H9 (cell line): ENCODE results near the gene DPP6. TPM values are rescaled to one million over a fixed set of nuclear protein-coding genes. Genes with fewer than 3 reads are reported as not detected.

Experiments used
- DNase-seq: peaks from one replicate; pipeline ENCODE4 v3.0.0-alpha.2; 2017
- H2AFZ ChIP-seq: one replicate; pipeline ENCODE4 v1.6.1; 2013; ENCODE audit warnings: mild to moderate bottlenecking, low read length, control low read depth, moderate library complexity
- H2AK5ac ChIP-seq: 2 replicates; pipeline ENCODE4 v1.6.1; 2013; ENCODE audit warnings: low read length, control low read depth, mixed read lengths; ENCODE audit not compliant: insufficient read length
- H2BK120ac ChIP-seq: one replicate; pipeline ENCODE4 v1.6.1; 2013; ENCODE audit warnings: low read depth, mild to moderate bottlenecking, low read length, control low read depth, inconsistent platforms; ENCODE audit not compliant: poor library complexity, severe bottlenecking
- H2BK12ac ChIP-seq: 2 replicates; pipeline ENCODE4 v1.6.1; 2013; ENCODE audit warnings: low read length, control low read depth, mixed read lengths, low read depth; ENCODE audit not compliant: insufficient read length
- H2BK15ac ChIP-seq: 2 replicates; pipeline ENCODE4 v1.6.1; 2013; ENCODE audit warnings: low read depth, low read length, control low read depth
- H2BK20ac ChIP-seq: one replicate; pipeline ENCODE4 v1.6.1; 2013; ENCODE audit warnings: low read depth, mild to moderate bottlenecking, low read length, control low read depth, inconsistent platforms; ENCODE audit not compliant: poor library complexity, severe bottlenecking
- H2BK5ac ChIP-seq: 2 replicates; pipeline ENCODE4 v1.6.1; 2013; ENCODE audit warnings: low read length, control low read depth, mixed read lengths; ENCODE audit not compliant: insufficient read length
- H3K14ac ChIP-seq: 2 replicates; pipeline ENCODE4 v1.6.1; 2013; ENCODE audit warnings: low read length, control low read depth; ENCODE audit not compliant: insufficient read depth
- H3K18ac ChIP-seq: 2 replicates; pipeline ENCODE4 v1.6.1; 2013; ENCODE audit warnings: low read depth, mild to moderate bottlenecking, mixed read lengths, low read length, control low read depth; ENCODE audit not compliant: insufficient read length
- H3K23ac ChIP-seq: 2 replicates; pipeline ENCODE4 v1.6.1; 2013; ENCODE audit warnings: low read length, control low read depth, mixed read lengths, low read depth; ENCODE audit not compliant: insufficient read length
- H3K23me2 ChIP-seq: 2 replicates; pipeline ENCODE4 v1.6.1; 2013; ENCODE audit warnings: low read depth, mild to moderate bottlenecking, mixed read lengths, low read length, control low read depth; ENCODE audit not compliant: insufficient read length, poor library complexity, severe bottlenecking
- H3K27ac ChIP-seq: 2 replicates; pipeline ENCODE4 v1.5.1; 2013; ENCODE audit warnings: low read length, control low read depth, mixed read lengths, low read depth; ENCODE audit not compliant: insufficient read length
- H3K27me3 ChIP-seq: 2 replicates; pipeline ENCODE4 v1.6.1; 2013; ENCODE audit warnings: low read length, control low read depth, inconsistent platforms; ENCODE audit not compliant: insufficient read depth
- H3K4ac ChIP-seq: 2 replicates; pipeline ENCODE4 v1.6.1; 2013; ENCODE audit warnings: low read depth, mild to moderate bottlenecking, control low read depth, inconsistent platforms, low read length, moderate library complexity
- H3K4me1 ChIP-seq: 2 replicates; pipeline ENCODE4 v1.6.1; 2013; ENCODE audit warnings: low read length, control low read depth, inconsistent platforms; ENCODE audit not compliant: insufficient read depth
- H3K4me2 ChIP-seq: 2 replicates; pipeline ENCODE4 v1.6.1; 2013; ENCODE audit warnings: low read length, control low read depth, mixed read lengths; ENCODE audit not compliant: insufficient read length, insufficient read depth
- H3K56ac ChIP-seq: 2 replicates; pipeline ENCODE4 v1.6.1; 2013; ENCODE audit warnings: low read depth, mild to moderate bottlenecking, mixed read lengths, low read length, control low read depth; ENCODE audit not compliant: insufficient read length
- H3K79me1 ChIP-seq: 2 replicates; pipeline ENCODE4 v1.6.1; 2013; ENCODE audit warnings: low read depth, mild to moderate bottlenecking, moderate library complexity, low read length, control low read depth, inconsistent platforms; ENCODE audit not compliant: insufficient read depth, poor library complexity, severe bottlenecking
- H3K79me2 ChIP-seq: 2 replicates; pipeline ENCODE4 v1.6.1; 2013; ENCODE audit warnings: low read length, control low read depth, inconsistent platforms; ENCODE audit not compliant: insufficient read depth
- H3K9ac ChIP-seq: 2 replicates; pipeline ENCODE4 v1.6.1; 2013; ENCODE audit warnings: low read length, control low read depth, mixed read lengths; ENCODE audit not compliant: insufficient read length; ENCODE audit errors: extremely low read depth
- H3K9me3 ChIP-seq: one replicate; pipeline ENCODE4 v1.6.1; 2013; ENCODE audit warnings: low read depth, low read length, inconsistent platforms; ENCODE audit not compliant: control insufficient read depth
- H3T11ph ChIP-seq: one replicate; pipeline ENCODE4 v1.6.1; 2013; ENCODE audit warnings: mild to moderate bottlenecking, low read length, control low read depth, inconsistent platforms
- H4K20me1 ChIP-seq: one replicate; pipeline ENCODE4 v1.6.1; 2013; ENCODE audit not compliant: control insufficient read depth, insufficient read length, insufficient read depth
- H4K5ac ChIP-seq: 2 replicates; pipeline ENCODE4 v1.6.1; 2013; ENCODE audit warnings: low read depth, mild to moderate bottlenecking, mixed read lengths, low read length, control low read depth; ENCODE audit not compliant: insufficient read length
- H4K8ac ChIP-seq: replicated peaks from 2 replicates; pipeline ENCODE4 v1.6.1; 2013; ENCODE audit warnings: low read length, control low read depth, mixed read lengths, low read depth; ENCODE audit not compliant: insufficient read length
- H4K91ac ChIP-seq: 2 replicates; pipeline ENCODE4 v1.6.1; 2013; ENCODE audit warnings: low read depth, mild to moderate bottlenecking, moderate library complexity, mixed read lengths, low read length, control low read depth; ENCODE audit not compliant: insufficient read length
- H3K27ac Mint-ChIP-seq, 3 experiments: 2 replicates in 2 of 3; 3 replicates in 1 of 3; pipeline ENCODE4 v1.8.0; 2020 to 2021; ENCODE audit warnings: mixed read lengths in 3 of 3, mild to moderate bottlenecking in 1 of 3, moderate library complexity in 1 of 3
- H3K27me3 Mint-ChIP-seq: 2 replicates; pipeline ENCODE4 v1.8.0; 2021; ENCODE audit warnings: low read depth, mild to moderate bottlenecking, moderate library complexity, mixed read lengths
- H3K36me3 Mint-ChIP-seq, 3 experiments: 2 replicates in 2 of 3; 3 replicates in 1 of 3; pipeline ENCODE4 v1.8.0; 2020 to 2021; ENCODE audit warnings: low read depth in 3 of 3, mixed read lengths in 3 of 3; ENCODE audit not compliant: insufficient read depth in 1 of 3
- H3K4me1 Mint-ChIP-seq, 2 experiments: 2 replicates each; pipeline ENCODE4 v1.8.0; 2020; ENCODE audit warnings: mixed read lengths in 2 of 2
- H3K4me3 Mint-ChIP-seq, 2 experiments: 2 replicates in 1 of 2; 3 replicates in 1 of 2; pipeline ENCODE4 v1.8.0; 2020 to 2021; ENCODE audit warnings: mild to moderate bottlenecking in 2 of 2, mixed read lengths in 2 of 2, moderate library complexity in 1 of 2
- H3K9me3 Mint-ChIP-seq, 2 experiments: 2 replicates in 1 of 2; 3 replicates in 1 of 2; pipeline ENCODE4 v1.8.0; 2020; ENCODE audit warnings: mild to moderate bottlenecking in 2 of 2, mixed read lengths in 2 of 2, moderate library complexity in 1 of 2
- WGBS: extraction: QIAGEN DNeasy Blood & Tissue Kit; methylation state at CpG from one replicate; pipeline ENCODE4 v1.1.7; 2013; ENCODE audit warnings: missing lambda C conversion rate, low lambda C conversion rate, mixed read lengths; ENCODE audit not compliant: insufficient read length; ENCODE audit errors: extremely low coverage; 5-methylcytosine and 5-hydroxymethylcytosine counted together
- total RNA-seq: library from RNA; stranded (reverse); gene quantifications from 2 replicates; pipeline ENCODE4 v1.2.1, GENCODE V29; 2021
- TF ChIP-seq, protein P1 (sequence below): fragments of 200-600 bp; sonication (generic); conservative IDR thresholded peaks from 3 replicates; pipeline ENCODE4 v1.8.0; 2021; ENCODE audit warnings: antibody characterized with exemption, mild to moderate bottlenecking

Gene DPP6
- total RNA-seq, 1 experiment from 2014 or later = 4.5 TPM

DNA sequence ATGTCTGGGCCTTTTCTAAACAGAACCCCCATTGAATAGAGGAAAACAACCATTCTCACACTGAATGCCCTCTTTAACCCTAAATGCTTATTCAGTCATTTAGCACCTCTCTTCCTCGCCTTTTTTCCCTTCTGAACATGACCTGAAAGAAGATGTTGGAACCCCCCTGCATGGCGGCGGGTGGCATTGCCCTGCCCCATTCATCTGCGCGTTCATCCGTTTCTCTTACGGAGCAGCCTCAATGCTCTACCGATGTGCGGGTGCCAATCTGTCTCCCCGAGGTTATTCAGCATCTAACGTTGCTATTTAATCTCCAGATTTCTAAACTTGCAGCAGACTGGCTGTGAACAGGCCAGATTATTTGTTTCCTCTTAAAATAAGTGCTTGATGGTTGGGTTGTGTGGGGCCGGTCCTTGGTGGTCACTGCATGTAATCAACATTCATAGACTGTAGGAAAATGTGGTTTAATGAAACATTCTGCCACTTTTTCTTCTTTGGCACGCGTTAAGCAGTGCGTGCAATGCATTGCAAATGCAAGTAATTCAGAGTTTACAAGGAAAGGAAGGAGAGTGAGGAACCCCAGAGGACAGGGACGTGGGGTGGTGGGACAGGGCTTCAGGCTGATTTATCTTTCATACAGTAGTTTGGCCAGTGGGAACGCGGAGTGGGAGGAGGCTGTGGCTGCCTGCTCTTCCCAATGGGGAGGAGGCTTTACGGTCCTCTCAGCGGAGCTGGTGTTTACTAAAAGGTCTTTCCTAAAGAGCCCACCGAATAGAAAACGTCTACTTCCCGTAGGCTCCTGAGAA, 286.7 kb downstream of the DPP6 start:
- Histone ChIP-seq H4K8ac (no peak overlapping the region), H3K14ac (no peak overlapping the region; the same call in 1 of the 2 replicates), H3K79me1 (no peaks in the 10 kb centered on the region), H2BK12ac (no peak overlapping the region), H2BK15ac (no peak overlapping the region), H2BK120ac (no peak overlapping the region), H3K18ac (no peak overlapping the region), H3K79me2 (no peaks in the 10 kb centered on the region), H2BK5ac (no peak overlapping the region), H3K23me2 (no peaks in the 10 kb centered on the region), H3K23ac (no peak overlapping the region), H4K5ac (no peak overlapping the region), H2BK20ac (no peak overlapping the region), H2AFZ (no peak overlapping the region), H3K4me2 (no peak overlapping the region), H3K9ac (no peak overlapping the region), H3K27me3 (no peaks in the 10 kb centered on the region), H4K20me1 (no peaks in the 10 kb centered on the region), H3K4ac (no peak overlapping the region), H4K91ac (no peak overlapping the region), H3T11ph (no peak overlapping the region), H2AK5ac (no peak overlapping the region), H3K56ac (no peak overlapping the region), H3K4me1 (peaks cover 7% of the 10 kb centered on the region; the same call in 1 of the 2 replicates), H3K9me3 (no peaks in the 10 kb centered on the region), H3K27ac (no peak overlapping the region)
- H3K27me3 Mint-ChIP-seq = no peaks in the 10 kb centered on the region
- no peak for DNase-seq
- no peaks in the 10 kb centered on the region; a peak in 1 of 7 replicates for H3K36me3 Mint-ChIP-seq
- peak overlapping the region in 2 of 3 experiments; percentile 52 to 53; a peak in 1 of 7 replicates for H3K27ac Mint-ChIP-seq
- H3K9me3 Mint-ChIP-seq = no peaks in the 10 kb centered on the region
- H3K4me1 Mint-ChIP-seq = peaks cover 18 to 22% of the 10 kb centered on the region in 2 experiments
- H3K4me3 Mint-ChIP-seq = no peak overlapping the region
- TF ChIP-seq, protein P1, sequence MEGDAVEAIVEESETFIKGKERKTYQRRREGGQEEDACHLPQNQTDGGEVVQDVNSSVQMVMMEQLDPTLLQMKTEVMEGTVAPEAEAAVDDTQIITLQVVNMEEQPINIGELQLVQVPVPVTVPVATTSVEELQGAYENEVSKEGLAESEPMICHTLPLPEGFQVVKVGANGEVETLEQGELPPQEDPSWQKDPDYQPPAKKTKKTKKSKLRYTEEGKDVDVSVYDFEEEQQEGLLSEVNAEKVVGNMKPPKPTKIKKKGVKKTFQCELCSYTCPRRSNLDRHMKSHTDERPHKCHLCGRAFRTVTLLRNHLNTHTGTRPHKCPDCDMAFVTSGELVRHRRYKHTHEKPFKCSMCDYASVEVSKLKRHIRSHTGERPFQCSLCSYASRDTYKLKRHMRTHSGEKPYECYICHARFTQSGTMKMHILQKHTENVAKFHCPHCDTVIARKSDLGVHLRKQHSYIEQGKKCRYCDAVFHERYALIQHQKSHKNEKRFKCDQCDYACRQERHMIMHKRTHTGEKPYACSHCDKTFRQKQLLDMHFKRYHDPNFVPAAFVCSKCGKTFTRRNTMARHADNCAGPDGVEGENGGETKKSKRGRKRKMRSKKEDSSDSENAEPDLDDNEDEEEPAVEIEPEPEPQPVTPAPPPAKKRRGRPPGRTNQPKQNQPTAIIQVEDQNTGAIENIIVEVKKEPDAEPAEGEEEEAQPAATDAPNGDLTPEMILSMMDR = no peak
- no CpG with 5 or more reads among the region's 23 CpGs for WGBS
